ENCODE measurements around the gene TCF20.

Gene TCF20

DNA sequence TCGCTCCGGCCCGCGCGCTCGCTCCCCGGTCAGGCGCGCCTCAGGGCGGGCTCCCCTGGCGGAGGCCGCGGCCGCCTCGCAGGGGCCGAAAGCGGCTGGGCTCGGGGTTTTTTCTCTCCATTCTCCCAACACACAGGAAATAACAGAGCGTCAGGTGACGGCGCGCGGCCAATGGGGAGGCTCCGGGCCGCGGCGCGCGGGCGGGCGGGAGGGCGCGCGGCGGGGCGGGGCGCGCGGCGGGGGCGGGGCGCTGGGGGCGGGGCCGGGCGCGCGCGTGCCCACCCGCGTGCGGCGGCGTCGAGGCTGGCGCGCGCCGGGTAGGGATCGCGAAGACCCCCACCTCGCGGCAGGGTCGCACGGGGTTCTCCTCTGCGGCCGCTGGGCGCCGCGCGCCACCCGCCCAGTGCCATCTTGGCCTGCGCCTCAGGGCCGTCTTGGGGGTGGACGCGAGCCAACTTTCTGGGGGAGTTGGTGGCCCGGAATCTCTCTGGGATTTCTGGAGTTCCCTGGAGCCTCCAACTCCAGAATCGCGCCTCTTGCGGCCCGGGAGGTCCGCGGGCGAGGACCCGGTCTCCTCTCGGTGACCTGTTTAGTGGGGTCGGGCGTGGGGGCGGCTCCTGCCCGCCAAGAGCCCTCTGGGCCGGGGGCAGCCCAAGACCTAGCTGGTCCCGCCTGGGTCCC, at the start of gene TCF20:
TSS of gene TCF20 (minus strand) at position 144 of the 681 bp plus-strand sequence. CDS start 55,348 bp downstream, outside the sequence.
- peak within 1 kb of the TSS; percentile 93 for H3K4me3 ChIP-seq
- H3K9ac ChIP-seq (ENCODE audit: insufficient read length): peak within 1 kb of the TSS; percentile 91
- no peaks in the 10 kb centered on the region for H3K36me3 ChIP-seq (ENCODE audit: insufficient read depth, low read length)
- 0 out of 2 replicates have a peak within 1 kb of the TSS, but pooled peaks have one; percentile 31 for H3K27ac ChIP-seq
- no peak for DNase-seq (ENCODE audit: low read depth, low spot score)
- no peaks in the 10 kb centered on the region for H3K9me3 ChIP-seq (ENCODE audit: low read depth, low read length)
- TF ChIP-seq EZH2 (IDR thresholded peaks at IDR 0.05) (no peak), POLR2AphosphoS5 (IDR thresholded peaks at IDR 0.05; ENCODE audit: borderline replicate concordance, low read depth, low read length) (no peak), FOXP2 (optimal IDR thresholded peaks at IDR 0.05; ENCODE audit: control extremely low read depth, extremely low read length, insufficient read depth) (no peak)

DNA sequence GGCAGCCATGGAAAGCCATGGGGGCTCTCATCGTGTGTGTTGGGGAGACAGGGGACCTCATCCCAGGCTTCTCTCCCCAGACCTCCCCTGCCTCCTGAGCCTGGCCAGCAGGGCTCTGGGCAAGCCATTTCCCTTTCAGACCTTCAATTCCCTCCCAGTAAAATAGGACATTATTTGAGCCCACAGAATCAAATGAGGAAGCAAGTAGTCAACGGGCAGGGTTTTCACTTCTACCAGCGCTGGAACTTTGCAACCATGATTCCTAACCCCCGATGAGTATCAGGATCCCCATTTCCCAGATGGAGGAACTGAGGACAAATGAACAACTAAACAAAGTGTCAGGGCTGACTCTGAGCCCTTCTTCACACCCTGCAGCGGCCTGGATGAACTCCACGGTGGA, 48.9 kb upstream of the TCF20 start:
- H3K4me3 ChIP-seq: no peak overlapping the region
- H3K9me3 ChIP-seq (ENCODE audit: low read depth, low read length): no peaks in the 10 kb centered on the region
- TF ChIP-seq FOXP2 (optimal IDR thresholded peaks at IDR 0.05; ENCODE audit: control extremely low read depth, extremely low read length, insufficient read depth) (no peak), POLR2AphosphoS5 (IDR thresholded peaks at IDR 0.05; ENCODE audit: borderline replicate concordance, low read depth, low read length) (no peak), EZH2 (IDR thresholded peaks at IDR 0.05) (no peak)
- H3K36me3 ChIP-seq (ENCODE audit: insufficient read depth, low read length): no peaks in the 10 kb centered on the region
- DNase-seq (ENCODE audit: low read depth, low spot score): no peak
- H3K9ac ChIP-seq (ENCODE audit: insufficient read length): no peak overlapping the region
- H3K27ac ChIP-seq: no peak overlapping the region

DNA sequence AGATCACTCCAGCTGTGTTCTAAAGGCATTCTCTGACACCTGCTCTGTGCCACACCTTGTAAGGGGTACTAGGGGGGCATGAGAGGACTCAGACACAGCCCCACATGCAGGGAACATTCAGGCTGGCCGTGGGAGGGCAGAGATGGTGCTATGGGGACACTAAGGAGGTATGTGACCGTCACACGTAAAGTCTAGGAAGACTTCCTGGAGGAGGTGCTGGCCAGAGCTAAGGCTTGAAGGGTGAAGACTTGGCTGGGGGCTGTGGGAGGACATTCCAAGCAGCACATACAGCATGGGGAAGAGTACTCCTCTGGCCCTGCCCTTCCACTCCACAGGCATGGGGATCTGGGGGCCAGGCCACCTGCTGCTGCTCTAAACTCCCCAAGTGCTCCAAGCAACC, 48.5 kb upstream of the TCF20 start:
- Histone ChIP-seq H3K36me3 (ENCODE audit: insufficient read depth, low read length) (no peaks in the 10 kb centered on the region), H3K4me3 (no peak overlapping the region), H3K9me3 (ENCODE audit: low read depth, low read length) (no peaks in the 10 kb centered on the region), H3K9ac (ENCODE audit: insufficient read length) (no peak overlapping the region), H3K27ac (no peak overlapping the region)
- TF ChIP-seq EZH2 (IDR thresholded peaks at IDR 0.05) (no peak), POLR2AphosphoS5 (IDR thresholded peaks at IDR 0.05; ENCODE audit: borderline replicate concordance, low read depth, low read length) (no peak), FOXP2 (optimal IDR thresholded peaks at IDR 0.05; ENCODE audit: control extremely low read depth, extremely low read length, insufficient read depth) (no peak)
- no peak for DNase-seq (ENCODE audit: low read depth, low spot score)

DNA sequence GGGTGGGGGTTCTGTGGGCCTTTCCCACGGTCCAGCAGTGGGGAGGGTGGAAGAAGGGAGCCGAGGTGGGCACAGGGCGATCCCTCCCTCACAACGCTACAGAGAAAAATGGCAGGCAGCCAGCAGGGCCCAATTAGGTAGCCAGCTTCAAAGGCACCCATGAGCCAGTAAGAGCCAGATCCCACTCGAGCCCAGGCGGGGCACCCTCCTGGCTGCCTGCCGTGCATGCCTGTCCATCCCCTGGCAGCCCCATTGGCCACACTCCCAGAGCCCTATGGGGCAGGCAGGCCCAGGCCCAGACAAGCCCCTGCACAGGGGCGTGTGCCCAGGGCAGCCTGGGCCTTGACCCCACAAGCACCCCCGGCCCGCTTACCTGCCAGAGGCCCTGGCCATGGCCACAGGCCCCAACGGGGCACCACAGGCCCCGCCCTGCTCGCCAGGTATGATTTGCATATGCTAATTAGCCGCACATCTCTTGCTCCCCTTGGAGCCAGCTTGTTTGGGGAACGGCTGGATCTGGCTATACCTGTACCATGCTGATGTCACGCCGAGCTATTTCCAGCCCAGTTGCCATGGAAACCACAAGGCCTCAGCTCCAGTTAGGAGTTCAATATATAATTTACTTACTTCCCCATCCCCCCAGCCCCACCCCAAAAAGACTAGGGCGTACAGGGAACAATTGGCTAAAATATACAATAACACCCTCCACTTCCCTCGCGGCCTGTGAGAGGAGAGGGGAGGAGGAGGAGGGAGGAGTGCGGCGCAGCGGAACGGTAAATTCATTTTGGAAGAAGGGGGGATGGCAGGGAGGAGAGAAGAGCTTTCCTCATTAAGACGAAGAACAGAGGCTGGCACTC, 47.5 kb upstream of the TCF20 start:
- no peaks in the 10 kb centered on the region for H3K36me3 ChIP-seq (ENCODE audit: insufficient read depth, low read length)
- no peaks in the 10 kb centered on the region for H3K9me3 ChIP-seq (ENCODE audit: low read depth, low read length)
- H3K4me3 ChIP-seq: no peak overlapping the region
- H3K27ac ChIP-seq: no peak overlapping the region
- DNase-seq (ENCODE audit: low read depth, low spot score): no peak
- no peak overlapping the region for H3K9ac ChIP-seq (ENCODE audit: insufficient read length)
- TF ChIP-seq POLR2AphosphoS5 (IDR thresholded peaks at IDR 0.05; ENCODE audit: borderline replicate concordance, low read depth, low read length): no peak
- no peak for TF ChIP-seq FOXP2 (optimal IDR thresholded peaks at IDR 0.05; ENCODE audit: control extremely low read depth, extremely low read length, insufficient read depth)
- TF ChIP-seq EZH2 (IDR thresholded peaks at IDR 0.05): no peak

DNA sequence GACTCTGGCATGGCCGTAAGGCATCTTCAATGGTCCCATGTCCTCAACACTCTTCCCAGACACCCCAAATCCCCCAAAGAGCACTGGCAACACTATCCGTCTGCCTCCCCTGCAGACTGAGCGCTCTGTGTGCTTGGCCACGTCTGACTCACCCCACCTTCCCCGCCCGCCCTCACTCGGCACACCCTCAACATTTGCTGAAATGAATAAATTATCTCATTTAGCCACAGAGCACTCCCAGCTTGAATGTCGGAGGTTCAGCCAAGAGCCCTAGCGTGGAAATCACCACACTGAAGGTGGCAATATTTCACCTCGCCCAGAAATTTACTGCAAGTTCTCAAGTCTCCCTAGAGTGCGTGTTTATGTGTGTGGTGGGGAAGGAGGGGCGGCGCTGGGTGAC, 46.6 kb upstream of the TCF20 start:
- no peaks in the 10 kb centered on the region for H3K9me3 ChIP-seq (ENCODE audit: low read depth, low read length)
- no peak overlapping the region for H3K9ac ChIP-seq (ENCODE audit: insufficient read length)
- H3K36me3 ChIP-seq (ENCODE audit: insufficient read depth, low read length): no peaks in the 10 kb centered on the region
- H3K27ac ChIP-seq: no peak overlapping the region
- no peak for TF ChIP-seq FOXP2 (optimal IDR thresholded peaks at IDR 0.05; ENCODE audit: control extremely low read depth, extremely low read length, insufficient read depth)
- no peak for TF ChIP-seq EZH2 (IDR thresholded peaks at IDR 0.05)
- no peak for TF ChIP-seq POLR2AphosphoS5 (IDR thresholded peaks at IDR 0.05; ENCODE audit: borderline replicate concordance, low read depth, low read length)
- no peak for DNase-seq (ENCODE audit: low read depth, low spot score)
- H3K4me3 ChIP-seq: no peak overlapping the region

DNA sequence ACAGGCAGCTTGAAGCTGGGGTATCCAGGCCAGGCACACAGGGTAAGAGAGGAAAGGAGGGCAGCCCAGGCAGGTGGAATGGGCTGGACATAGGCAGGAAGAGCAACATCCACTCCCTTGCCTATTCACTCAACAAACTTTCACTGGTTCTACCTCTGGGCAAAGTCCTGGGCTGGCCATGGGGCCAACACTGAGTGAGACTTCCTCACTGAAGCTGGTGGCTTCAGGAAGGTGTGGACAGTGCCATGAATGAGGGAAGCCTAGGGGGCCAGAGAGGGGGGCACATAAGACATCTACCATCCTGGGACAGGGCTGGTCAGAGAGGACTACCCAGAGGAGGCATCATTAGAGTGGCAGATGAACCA, 44.9 kb upstream of the TCF20 start:
- no peaks in the 10 kb centered on the region for H3K9me3 ChIP-seq (ENCODE audit: low read depth, low read length)
- no peak overlapping the region for H3K27ac ChIP-seq
- H3K9ac ChIP-seq (ENCODE audit: insufficient read length): no peak overlapping the region
- H3K4me3 ChIP-seq: no peak overlapping the region
- no peak for TF ChIP-seq POLR2AphosphoS5 (IDR thresholded peaks at IDR 0.05; ENCODE audit: borderline replicate concordance, low read depth, low read length)
- TF ChIP-seq FOXP2 (optimal IDR thresholded peaks at IDR 0.05; ENCODE audit: control extremely low read depth, extremely low read length, insufficient read depth): no peak
- no peak for TF ChIP-seq EZH2 (IDR thresholded peaks at IDR 0.05)
- no peaks in the 10 kb centered on the region for H3K36me3 ChIP-seq (ENCODE audit: insufficient read depth, low read length)
- no peak for DNase-seq (ENCODE audit: low read depth, low spot score)

DNA sequence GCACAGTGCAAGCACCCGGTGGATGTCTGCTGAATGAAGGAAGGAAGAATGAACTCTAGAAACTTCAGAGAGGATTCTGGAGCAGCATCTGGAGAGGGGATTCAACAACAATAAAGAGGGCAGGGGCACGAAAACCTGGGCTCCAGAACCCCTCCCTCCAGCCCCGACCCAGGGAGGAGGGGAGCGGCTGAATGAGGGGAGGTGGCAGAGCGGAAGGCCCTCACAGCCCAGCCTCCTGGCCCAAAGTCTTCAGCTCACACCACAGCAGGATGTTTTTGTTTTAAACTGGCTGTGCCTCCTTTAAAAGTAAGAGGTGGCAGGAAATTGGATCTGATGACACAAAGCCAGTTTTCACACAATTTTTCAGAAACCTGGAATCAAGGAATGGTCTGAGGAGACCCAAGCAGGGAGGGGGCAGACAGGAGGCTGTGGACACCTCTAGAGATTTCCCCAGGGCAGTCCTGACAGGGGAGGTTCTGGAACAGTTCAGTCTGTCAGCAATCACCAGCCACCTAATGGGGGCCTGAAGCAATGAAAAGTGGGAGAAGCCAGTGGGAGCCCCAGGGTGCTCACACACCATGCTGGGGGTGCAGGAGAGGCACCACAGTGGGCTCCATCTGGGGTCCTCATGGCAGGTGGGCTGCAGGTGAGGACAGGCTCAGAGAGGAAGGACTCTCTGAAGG, 44.4 kb upstream of the TCF20 start:
- no peaks in the 10 kb centered on the region for H3K36me3 ChIP-seq (ENCODE audit: insufficient read depth, low read length)
- no peak overlapping the region for H3K27ac ChIP-seq
- H3K4me3 ChIP-seq: no peak overlapping the region
- no peak overlapping the region for H3K9ac ChIP-seq (ENCODE audit: insufficient read length)
- TF ChIP-seq EZH2 (IDR thresholded peaks at IDR 0.05) (no peak), POLR2AphosphoS5 (IDR thresholded peaks at IDR 0.05; ENCODE audit: borderline replicate concordance, low read depth, low read length) (no peak), FOXP2 (optimal IDR thresholded peaks at IDR 0.05; ENCODE audit: control extremely low read depth, extremely low read length, insufficient read depth) (no peak)
- no peaks in the 10 kb centered on the region for H3K9me3 ChIP-seq (ENCODE audit: low read depth, low read length)
- no peak for DNase-seq (ENCODE audit: low read depth, low spot score)
